HCT116 (cell line): Measurements from ENCODE around the gene TEX22. TPM values are rescaled to one million over a fixed set of nuclear protein-coding genes. Genes with fewer than 3 reads are reported as not detected.

Experiments used
- ATAC-seq: fragments of 200-7000 bp; cut with Tn5 transposase; 2 replicates; pipeline ENCODE4 v1.9.1; 2020; ENCODE audit warnings: mild to moderate bottlenecking, moderate library complexity
- BruUV-seq: library from RNA; stranded (reverse); fragments of 400-500 nt; replicated peaks from 2 replicates; lab custom pipeline; 2021; lab: Mats Ljungman, UMichigan
- CTCF ChIA-PET: fragments of 300-600 bp; sonication (Branson Sonifier 250); formaldehyde crosslinking; loops from one replicate; lab custom pipeline; 2021; ENCODE audit warnings: antibody characterized with exemption; lab: Charles Lee
- POLR2A ChIA-PET: fragments of 300-600, 350-600 bp; sonication (Branson Sonifier 250); formaldehyde crosslinking; loops from one replicate; lab custom pipeline; 2021; ENCODE audit warnings: antibody characterized with exemption; lab: Charles Lee
- RAD21 ChIA-PET, 2 experiments: fragments of 300-600 bp; sonication (Branson Sonifier 250); formaldehyde crosslinking; loops; one replicate each; lab custom pipeline; 2023; ENCODE audit warnings: low total read pairs in 2 of 2; ENCODE audit not compliant: uncharacterized antibody in 2 of 2, unreplicated experiment in 2 of 2, low non-redundant PET in 1 of 2; lab: Charles Lee
- DNase-seq: peaks from one replicate; pipeline ENCODE4 v3.0.0-alpha.2; 2010; ENCODE audit warnings: low read depth, low spot score
- H2AFZ ChIP-seq: fragments of 200-600 bp; shearing (Covaris generic), sonication (generic); 2 replicates; pipeline ENCODE4 v1.6.1; 2017; ENCODE audit warnings: low read depth, mixed run types, mixed read lengths, antibody characterized with exemption, low read length; ENCODE audit not compliant: poor library complexity, severe bottlenecking
- H3K27ac ChIP-seq: 2 replicates; pipeline ENCODE4 v1.5.1; 2012; ENCODE audit warnings: low read depth, low read length
- H3K27me3 ChIP-seq: fragments of 200-600 bp; sonication (generic); 2 replicates; pipeline ENCODE4 v1.6.1; 2016; ENCODE audit warnings: mixed run types, low read length, mixed read lengths; ENCODE audit not compliant: insufficient read depth
- H3K36me3 ChIP-seq, 2 experiments: fragments of 200-500 bp in 1 of 2; fragments of 200-600 bp in 1 of 2; sonication (Bioruptor generic) in 1 of 2; sonication (generic) in 1 of 2; 2 replicates each; pipeline versions ENCODE4 v1.5.1 to v1.6.1; 2014 to 2016; ENCODE audit warnings: low read length in 2 of 2, inconsistent platforms in 1 of 2, mixed read lengths in 1 of 2, mixed run types in 1 of 2; ENCODE audit not compliant: insufficient read depth in 2 of 2, control insufficient read depth in 1 of 2
- H3K4me1 ChIP-seq, 2 experiments: fragments of 200-600 bp in 1 of 2; sonication (generic) in 1 of 2; 2 replicates each; pipeline versions ENCODE4 v1.5.1 to v1.6.1; 2012 to 2017; ENCODE audit warnings: low read length in 2 of 2, inconsistent platforms in 1 of 2, mild to moderate bottlenecking in 1 of 2, mixed read lengths in 1 of 2, mixed run types in 1 of 2, moderate library complexity in 1 of 2; ENCODE audit not compliant: insufficient read depth in 2 of 2, control insufficient read depth in 1 of 2
- H3K4me2 ChIP-seq: fragments of 200-600 bp; sonication (generic); 2 replicates; pipeline ENCODE4 v1.6.1; 2017; ENCODE audit warnings: mixed run types, low read length, mixed read lengths
- H3K4me3 ChIP-seq, 2 experiments: fragments of 200-600 bp in 1 of 2; sonication (generic) in 1 of 2; replicated peaks in 1 of 2; 2 replicates each; pipeline ENCODE4 v1.5.1; 2011 to 2016; ENCODE audit warnings: low read length in 2 of 2, control low read depth in 1 of 2, low read depth in 1 of 2, mild to moderate bottlenecking in 1 of 2, mixed read lengths in 1 of 2, mixed run types in 1 of 2
- H3K79me2 ChIP-seq: fragments of 200-600 bp; sonication (generic); 2 replicates; pipeline ENCODE4 v1.6.1; 2017; ENCODE audit warnings: mild to moderate bottlenecking, mixed run types, low read length, moderate library complexity, mixed read lengths; ENCODE audit not compliant: insufficient read depth
- H3K9ac ChIP-seq: fragments of 200-600 bp; sonication (generic); 2 replicates; pipeline ENCODE4 v1.6.1; 2016; ENCODE audit warnings: low read length, mixed read lengths
- H3K9me2 ChIP-seq: fragments of 200-600 bp; sonication (generic), shearing (Covaris generic); 2 replicates; pipeline ENCODE4 v1.6.1; 2017; ENCODE audit warnings: mixed run types, mild to moderate bottlenecking, moderate library complexity; ENCODE audit not compliant: insufficient read depth
- H3K9me3 ChIP-seq, 2 experiments: fragments of 200-500 bp in 1 of 2; fragments of 200-600 bp in 1 of 2; sonication (Bioruptor generic) in 1 of 2; sonication (generic) in 1 of 2; 2 replicates each; pipeline ENCODE4 v1.6.1; 2014 to 2017; ENCODE audit warnings: low read length in 2 of 2, mixed read lengths in 2 of 2, inconsistent platforms in 1 of 2, low read depth in 1 of 2, mild to moderate bottlenecking in 1 of 2, mixed run types in 1 of 2, moderate library complexity in 1 of 2; ENCODE audit not compliant: control insufficient read depth in 1 of 2, insufficient read depth in 1 of 2
- H4K20me1 ChIP-seq: fragments of 200-600 bp; sonication (generic), shearing (Covaris generic); 2 replicates; pipeline ENCODE4 v1.6.1; 2017; ENCODE audit warnings: mixed run types, mild to moderate bottlenecking, moderate library complexity; ENCODE audit not compliant: insufficient read depth
- CEBPB ChIP-seq: IDR thresholded peaks from 2 replicates; pipeline ENCODE4 v1.6.1; 2012; ENCODE audit warnings: low read depth
- CTCF ChIP-seq, 3 experiments: fragments of 200-600 bp in 1 of 3; sonication (generic) in 1 of 3; IDR thresholded peaks in 2 of 3; conservative IDR thresholded peaks in 1 of 3; 2 replicates each; pipeline ENCODE4 v1.5.1; 2012 to 2017; ENCODE audit warnings: low read depth in 2 of 3, low read length in 2 of 3, antibody characterized with exemption in 1 of 3, borderline replicate concordance in 1 of 3, control low read depth in 1 of 3, mild to moderate bottlenecking in 1 of 3, mixed read lengths in 1 of 3, mixed run types in 1 of 3, moderate library complexity in 1 of 3; ENCODE audit not compliant: insufficient read depth in 1 of 3
- EGR1 ChIP-seq: IDR thresholded peaks from 2 replicates; pipeline ENCODE4 v1.6.1; 2012; ENCODE audit warnings: low read depth
- ELF1 ChIP-seq: IDR thresholded peaks from 2 replicates; pipeline ENCODE4 v1.6.1; 2012; ENCODE audit warnings: low read depth, borderline replicate concordance
- EZH2 ChIP-seq: fragments of 200-600 bp; sonication (generic); IDR thresholded peaks from 2 replicates; pipeline ENCODE4 v1.6.1; 2017; ENCODE audit warnings: antibody characterized with exemption, mixed run types
- EZH2phosphoT487 ChIP-seq: fragments of 200-600 bp; IDR thresholded peaks from 2 replicates; pipeline ENCODE4 v1.6.1; 2018; ENCODE audit warnings: antibody characterized with exemption, borderline replicate concordance
- FOSL1 ChIP-seq: IDR thresholded peaks from 2 replicates; pipeline ENCODE4 v1.6.1; 2012; ENCODE audit warnings: low read depth
- MAX ChIP-seq: IDR thresholded peaks from 2 replicates; pipeline ENCODE4 v1.6.1; 2012
- POLR2A ChIP-seq: IDR thresholded peaks from 2 replicates; pipeline ENCODE4 v1.7.0; 2011; ENCODE audit warnings: borderline replicate concordance; ENCODE audit not compliant: insufficient read depth, insufficient read length; ENCODE audit errors: extremely low read depth
- POLR2AphosphoS5 ChIP-seq: IDR thresholded peaks from 2 replicates; pipeline ENCODE4 v1.6.1; 2011; ENCODE audit warnings: mild to moderate bottlenecking, low read depth, low read length, moderate library complexity
- SIN3A ChIP-seq: IDR thresholded peaks from 2 replicates; pipeline ENCODE4 v1.6.1; 2012; ENCODE audit warnings: low read depth
- SP1 ChIP-seq: IDR thresholded peaks from 2 replicates; pipeline ENCODE4 v1.6.1; 2012; ENCODE audit warnings: low read depth
- SRF ChIP-seq: IDR thresholded peaks from 2 replicates; pipeline ENCODE4 v1.6.1; 2012; ENCODE audit warnings: low read depth
- ZBTB33 ChIP-seq: IDR thresholded peaks from 2 replicates; pipeline ENCODE4 v1.6.1; 2011; ENCODE audit warnings: mild to moderate bottlenecking, low read length, moderate library complexity; ENCODE audit not compliant: insufficient replicate concordance; ENCODE audit errors: extremely low read depth
- ZFX ChIP-seq: fragments of 450-650 bp; IDR thresholded peaks from 2 replicates; pipeline ENCODE4 v1.6.1; 2017
- intact Hi-C: fragments of 100-400 bp; cut with micrococcal nuclease; formaldehyde crosslinking; loops from 2 replicates; pipeline ENCODE4 v1.10.0; 2022
- total RNA-seq: library from RNA; stranded (reverse); gene quantifications from one replicate; pipeline ENCODE4 v1.2.1, GENCODE V29; 2021; ENCODE audit not compliant: unreplicated experiment

Gene TEX22
- total RNA-seq, 1 experiment from 2014 or later, result 3.8 TPM

- H3K4me2 ChIP-seq, result no peak overlapping the region
- no peak overlapping the region for H3K9ac ChIP-seq
- TF ChIP-seq EZH2, result no peak
- no peak for TF ChIP-seq EGR1
- TF ChIP-seq CTCF (IDR thresholded peaks at IDR 0.05 in 2 of 3, conservative IDR thresholded peaks at IDR 0.05 in 1 of 3; ENCODE audit: borderline replicate concordance in 1 of 3, insufficient read depth in 1 of 3, low read depth in 2 of 3, low read length in 2 of 3), result no peak
- TF ChIP-seq SRF, result no peak
- TF ChIP-seq POLR2A, result no peak
- TF ChIP-seq ZFX, result no peak
- TF ChIP-seq, all 23 proteins: peak for 0
- ChIA-PET RAD21 (no interaction called here), POLR2A (no interaction called here), CTCF (interaction anchor here (1.5 kb wide), 1 partner anchor 10 kb away, joined by 4 read pairs; no protein-coding TSS in a partner anchor)
- Histone ChIP-seq H4K20me1 (no peaks in the 10 kb centered on the region), H2AFZ (no peak overlapping the region), H3K79me2 (no peaks in the 10 kb centered on the region), H3K9me2 (no peaks in the 10 kb centered on the region), H3K9me3 (no peaks in the 10 kb centered on the region), H3K4me3 (no peak overlapping the region), H3K4me1 (no peaks in the 10 kb centered on the region), H3K27ac (no peak overlapping the region), H3K36me3 (peaks cover 5 to 9% of the 10 kb centered on the region in 2 experiments; a peak in 3 of 4 replicates), H3K27me3 (no peaks in the 10 kb centered on the region)
- intact Hi-C loops, result no loop called here
- peak; percentile 20 for ATAC-seq
- no peak for DNase-seq
- BruUV-seq, result no TSS peak
Measured at GRCh38 chr14:105458010-105458409, 59.7 kb downstream of the TEX22 start.

GRCh38 chr14:105458571-105458970 lies 60.2 kb downstream of the TEX22 start:
- ChIA-PET CTCF (no interaction called here), RAD21 (no interaction called here), POLR2A (no interaction called here)
- DNase-seq, result no peak
- no peak overlapping the region for H3K27ac ChIP-seq
- H3K4me1 ChIP-seq, result no peaks in the 10 kb centered on the region
- no peaks in the 10 kb centered on the region for H3K9me3 ChIP-seq
- H4K20me1 ChIP-seq, result no peaks in the 10 kb centered on the region
- H3K4me3 ChIP-seq, result no peak overlapping the region
- H3K27me3 ChIP-seq, result no peaks in the 10 kb centered on the region
- H2AFZ ChIP-seq, result no peak overlapping the region
- H3K36me3 ChIP-seq, result peaks cover 7 to 15% of the 10 kb centered on the region in 2 experiments; a peak in 3 of 4 replicates
- ATAC-seq, result peak; percentile 25
- intact Hi-C loops, result no loop called here
- H3K9ac ChIP-seq, result no peak overlapping the region
- no peaks in the 10 kb centered on the region for H3K79me2 ChIP-seq
- H3K4me2 ChIP-seq, result no peak overlapping the region
- no TSS peak for BruUV-seq
- H3K9me2 ChIP-seq, result no peaks in the 10 kb centered on the region
- TF ChIP-seq ZBTB33, result no peak
- no peak for TF ChIP-seq SP1
- no peak for TF ChIP-seq EZH2phosphoT487
- TF ChIP-seq CEBPB, result no peak
- TF ChIP-seq POLR2AphosphoS5, result no peak
- TF ChIP-seq ELF1, result no peak
- no peak for TF ChIP-seq FOSL1
- TF ChIP-seq MAX, result no peak
- no peak for TF ChIP-seq EGR1
- no peak for TF ChIP-seq SIN3A
- TF ChIP-seq EZH2, result no peak
